GM08714 (cell line): ENCODE measurements around the gene TRIM25.
A peak's percentile ranks its signal among the peaks of the same experiment; 100 is the strongest.

Experiments
- H3K4me3 ChIP-seq: fragments of 200-500 bp; sonication (Bioruptor generic); 2 replicates; pipeline ENCODE4 v1.5.1; 2014; ENCODE audit warnings: mild to moderate bottlenecking, low read length, inconsistent platforms
- ZNF274 ChIP-seq: IDR thresholded peaks from 2 replicates; pipeline ENCODE4 v1.6.1; 2012; ENCODE audit warnings: mild to moderate bottlenecking, low read depth, low read length

The TRIM25 gene

DNA sequence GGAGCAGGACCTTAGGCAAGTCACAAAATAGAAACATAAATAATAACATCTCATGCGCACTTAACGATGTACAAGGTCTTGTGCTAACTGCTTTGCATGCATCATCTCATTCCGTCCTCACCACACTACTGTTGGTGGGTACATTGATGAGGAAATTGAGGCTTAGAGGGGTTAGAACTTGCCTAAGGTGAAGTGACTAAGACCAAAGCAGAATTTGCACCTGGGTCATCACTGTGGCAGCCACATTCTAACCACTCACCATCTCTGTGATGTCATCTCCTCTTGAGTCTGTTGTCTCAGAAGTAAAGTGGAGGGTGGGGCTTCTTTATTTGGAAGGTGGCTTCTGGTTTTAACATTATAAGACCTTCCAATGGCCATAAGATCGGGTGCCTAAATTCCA is 20.4 kb upstream of the TRIM25 start:
- TF ChIP-seq ZNF274, result no peak
- H3K4me3 ChIP-seq, result no peak overlapping the region

GRCh38 chr17:56933868-56934267 is 20.0 kb upstream of the TRIM25 start:
- no peak for TF ChIP-seq ZNF274
- no peak overlapping the region for H3K4me3 ChIP-seq

DNA sequence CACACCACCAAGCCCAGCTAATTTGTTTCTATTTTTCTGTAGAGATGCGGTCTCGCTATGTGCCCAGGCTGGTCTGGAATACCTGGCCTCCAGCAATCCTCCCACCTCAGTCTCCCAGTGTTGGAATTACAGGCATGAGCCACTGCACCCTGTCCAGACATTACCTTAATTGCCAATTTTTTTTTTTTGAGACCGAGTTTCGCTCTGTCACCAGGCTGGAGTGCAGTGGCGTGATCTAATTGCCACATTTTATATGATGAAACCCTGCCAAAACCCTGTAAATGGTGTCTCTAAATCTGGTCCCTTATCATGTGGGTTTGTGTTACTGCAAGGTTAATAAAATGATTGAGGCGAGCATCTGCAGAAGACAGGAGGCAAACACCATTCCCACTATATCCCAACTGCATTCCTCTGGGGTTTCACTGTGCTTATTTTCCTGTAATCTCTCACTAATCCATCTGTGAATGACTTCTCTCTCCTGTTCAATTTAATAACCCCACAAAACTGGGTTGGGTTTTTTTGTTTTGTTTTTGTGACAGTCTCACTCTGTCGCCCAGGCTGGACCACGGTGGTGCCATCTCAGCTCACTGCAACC is 19.4 kb upstream of the TRIM25 start:
- TF ChIP-seq ZNF274, result no peak
- no peak overlapping the region for H3K4me3 ChIP-seq

DNA sequence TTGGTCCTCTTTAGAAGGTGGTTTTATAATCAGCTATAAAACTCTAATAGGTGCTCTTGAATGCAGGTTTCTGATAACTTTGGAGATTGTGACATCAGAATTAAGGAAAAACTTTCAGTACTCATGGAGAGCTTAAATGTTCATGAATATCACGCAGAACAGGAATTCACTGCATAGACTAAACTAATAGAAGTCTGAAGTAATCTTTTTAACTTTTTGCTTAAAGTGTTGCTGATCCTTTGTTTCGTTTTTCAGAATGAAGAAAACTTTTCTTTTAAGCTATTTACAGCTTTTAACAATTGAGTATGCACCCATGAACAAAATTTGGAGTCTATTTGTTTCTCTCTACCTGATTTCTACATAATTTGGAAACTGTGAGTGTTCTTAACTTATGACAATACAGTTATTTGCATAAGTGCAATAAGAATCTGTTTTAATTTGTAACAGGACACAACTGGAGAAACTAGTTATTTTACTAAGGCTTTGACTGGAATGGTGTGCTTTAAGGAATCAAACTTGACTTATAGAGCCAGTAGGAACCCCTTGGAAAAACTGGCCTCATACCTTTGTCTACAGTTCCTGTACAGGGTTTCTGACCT is 17.0 kb upstream of the TRIM25 start:
- H3K4me3 ChIP-seq, result no peak overlapping the region
- no peak for TF ChIP-seq ZNF274

- no peak for TF ChIP-seq ZNF274
- no peak overlapping the region for H3K4me3 ChIP-seq
These were observed 15.6 kb upstream of the TRIM25 start for GRCh38 chr17:56929362-56929969.

DNA sequence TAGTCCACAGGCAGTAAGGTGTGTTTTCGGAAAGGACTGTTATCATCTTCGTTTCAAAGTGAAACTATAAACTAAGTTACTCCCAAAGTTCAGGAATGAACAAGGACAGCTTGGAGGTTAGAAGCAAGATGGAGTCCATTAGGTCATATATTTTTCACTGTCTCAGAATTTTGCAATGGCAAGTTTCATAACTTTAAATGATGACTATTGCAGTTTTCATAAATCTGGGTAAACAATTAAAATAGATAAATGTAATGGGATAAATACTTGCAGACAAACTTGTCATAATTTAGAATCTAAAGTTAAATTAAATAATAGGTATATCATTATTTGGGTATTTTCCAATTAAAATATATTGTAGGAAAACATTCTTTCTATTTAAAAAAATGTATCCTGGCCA is 14.7 kb upstream of the TRIM25 start:
- no peak overlapping the region for H3K4me3 ChIP-seq
- no peak for TF ChIP-seq ZNF274

DNA sequence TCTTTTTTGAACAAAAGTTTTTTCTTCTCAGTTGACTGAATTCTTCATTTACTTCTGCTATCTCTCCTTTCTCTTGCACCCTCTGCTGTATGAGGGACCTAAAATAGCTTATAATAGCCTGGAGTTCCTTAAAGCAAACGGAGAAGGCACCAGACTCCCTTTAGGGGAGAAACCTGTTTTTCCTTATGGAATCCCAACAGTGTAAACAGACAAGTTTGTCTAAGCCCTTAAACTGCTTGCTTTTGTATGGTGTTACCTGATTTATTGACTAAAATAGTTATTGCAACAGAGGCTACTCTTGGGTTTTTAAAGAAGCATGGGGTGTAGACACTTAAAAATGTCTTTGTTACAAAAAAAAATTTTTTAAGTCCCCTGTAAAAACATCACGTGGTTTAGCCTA is 12.9 kb upstream of the TRIM25 start:
- H3K4me3 ChIP-seq, result no peak overlapping the region
- TF ChIP-seq ZNF274, result no peak

DNA sequence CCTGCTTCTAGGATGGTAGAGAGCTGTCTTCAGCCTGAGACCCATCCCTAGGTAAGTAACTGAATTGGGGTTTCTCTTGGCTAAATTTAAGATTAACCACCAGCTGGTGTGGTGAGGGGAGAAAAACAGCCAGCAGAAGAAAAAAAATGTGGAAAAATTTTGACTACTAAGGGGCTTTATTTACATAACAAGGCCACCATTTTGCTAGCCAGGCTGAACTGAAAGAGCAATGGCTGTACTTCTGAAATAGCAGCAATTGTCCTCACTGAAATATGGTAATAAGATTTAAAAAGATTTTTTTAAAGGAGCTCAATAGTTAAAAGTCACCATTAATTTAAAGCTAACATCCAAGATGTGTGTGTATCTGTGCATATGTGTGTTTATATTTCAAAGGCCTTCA is 12.4 kb upstream of the TRIM25 start:
- no peak for TF ChIP-seq ZNF274
- no peak overlapping the region for H3K4me3 ChIP-seq

DNA sequence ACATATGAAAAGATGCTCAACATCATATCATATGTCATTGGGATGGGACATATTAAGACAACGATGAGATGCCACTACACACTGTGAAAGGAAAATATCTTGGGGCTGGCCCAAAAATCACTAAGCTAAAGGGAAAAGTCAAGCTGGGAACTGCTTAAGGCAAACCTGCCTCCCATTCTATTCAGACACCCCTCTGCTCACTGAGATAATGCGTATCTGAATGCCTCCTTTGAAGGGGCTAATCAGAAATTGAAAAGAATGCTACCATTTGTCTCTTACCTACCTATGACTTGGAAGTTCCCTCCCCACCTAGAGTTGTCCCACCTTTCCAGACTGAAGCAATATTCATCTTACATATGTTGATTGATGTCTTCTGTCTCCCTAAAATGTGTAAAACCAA is 11.2 kb upstream of the TRIM25 start:
- H3K4me3 ChIP-seq, result no peak overlapping the region
- TF ChIP-seq ZNF274, result no peak

GRCh38 chr17:56919717-56920116 is 5.9 kb upstream of the TRIM25 start:
- H3K4me3 ChIP-seq, result no peak overlapping the region
- TF ChIP-seq ZNF274, result no peak

DNA sequence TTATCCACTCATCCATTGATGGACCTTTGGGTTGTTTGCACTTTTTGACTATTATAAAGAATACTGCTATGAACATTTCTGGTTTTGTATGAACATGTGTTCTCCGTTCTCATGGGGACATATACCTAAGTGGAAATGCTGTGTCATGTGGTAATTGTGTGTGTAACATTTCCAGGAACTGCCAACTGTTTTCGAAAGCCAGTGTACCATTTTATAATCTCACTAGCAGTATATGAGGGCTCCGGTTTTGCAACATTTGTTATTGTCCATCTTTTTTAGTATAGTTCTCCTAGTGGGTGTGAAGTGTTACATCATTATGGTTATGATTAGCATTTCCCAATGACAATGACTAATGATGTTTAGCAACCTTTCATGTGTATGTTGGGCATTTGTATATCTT is 5.1 kb upstream of the TRIM25 start:
- H3K4me3 ChIP-seq, result no peak overlapping the region
- TF ChIP-seq ZNF274, result no peak

DNA sequence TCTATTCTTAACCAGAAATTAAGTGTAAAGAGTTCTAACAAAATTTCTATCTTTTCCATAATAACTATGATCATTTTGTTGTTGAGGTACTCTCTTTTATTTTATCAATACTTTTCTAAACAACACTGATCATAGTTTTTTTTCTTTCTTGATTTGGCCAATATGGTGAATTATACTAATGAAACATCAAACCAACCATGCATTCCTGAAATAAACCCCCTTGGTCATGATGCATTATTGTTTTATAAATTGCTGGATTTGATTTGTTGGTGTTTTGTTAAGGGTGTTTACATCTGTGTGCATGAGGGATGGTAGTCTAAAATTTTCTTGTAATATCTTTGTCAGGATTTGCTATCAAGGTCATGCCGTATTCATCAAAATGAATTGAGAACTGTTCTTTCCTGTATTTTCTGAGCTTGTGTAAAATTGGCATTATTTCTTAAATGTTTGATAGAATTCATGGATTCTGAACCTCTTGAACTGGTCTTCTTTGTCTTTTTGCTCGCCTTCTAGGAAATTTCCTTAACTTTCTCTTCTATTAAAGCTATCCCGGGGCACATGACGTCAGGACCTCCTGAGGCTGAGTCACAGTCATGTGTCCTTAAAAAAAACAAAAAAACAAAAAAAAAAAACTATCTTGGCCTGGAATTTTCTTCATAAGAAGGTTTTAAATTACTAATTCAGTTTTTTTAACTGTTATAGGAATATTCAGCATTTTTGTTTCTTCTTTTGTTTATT is 3.9 kb upstream of the TRIM25 start:
- no peak for TF ChIP-seq ZNF274

GRCh38 chr17:56914581-56915273 is 878 bp upstream of the TRIM25 start:
- peak overlapping the region; percentile 79 for H3K4me3 ChIP-seq
- no peak for TF ChIP-seq ZNF274

More for the DNA sequence above, 3.9 kb upstream of the TRIM25 start:
- no peak overlapping the region for H3K4me3 ChIP-seq

DNA sequence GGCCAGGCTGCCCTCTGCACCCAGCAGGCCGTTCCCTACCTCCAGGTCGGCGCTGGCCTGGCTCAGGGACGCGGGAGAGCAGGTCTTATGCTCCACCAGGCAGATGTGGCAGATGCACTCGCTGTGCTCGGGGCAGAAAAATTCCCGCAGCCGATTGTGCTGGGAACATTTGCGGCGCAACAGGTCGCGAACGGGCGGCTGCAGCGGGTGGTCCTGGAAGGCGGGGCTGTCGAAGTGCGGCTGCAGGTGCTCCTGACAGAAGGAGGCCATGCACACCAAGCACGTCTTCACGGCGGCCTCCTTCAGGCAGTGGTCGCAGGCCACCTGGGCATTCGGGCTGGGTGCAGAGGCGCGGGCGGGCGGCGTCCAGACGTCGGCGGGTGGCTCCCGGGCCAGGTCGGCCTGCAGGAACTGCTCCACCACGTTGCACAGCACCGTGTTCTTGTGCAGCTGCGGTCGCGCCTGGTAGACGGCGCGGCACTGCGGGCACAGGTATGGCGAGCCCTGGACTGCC is 439 bp downstream of the TRIM25 start:
- H3K4me3 ChIP-seq, result peak overlapping the region; percentile 79
- TF ChIP-seq ZNF274, result no peak

DNA sequence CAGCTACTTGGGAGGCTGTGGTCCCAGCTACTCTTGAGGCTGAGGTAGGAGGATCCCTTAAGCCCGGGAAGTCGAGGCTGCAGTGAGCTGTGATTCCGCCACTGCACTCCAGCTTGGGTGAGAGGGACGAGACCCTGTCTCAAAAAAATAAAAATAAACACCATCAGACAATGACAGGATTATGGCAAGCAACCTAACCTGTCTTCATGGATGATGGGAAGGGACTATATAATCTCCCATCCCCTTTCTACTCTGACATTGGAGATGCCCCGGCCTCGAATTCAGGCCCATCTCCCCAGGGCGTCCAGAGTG is 893 bp downstream of the TRIM25 start:
- peak overlapping the region; percentile 79 for H3K4me3 ChIP-seq
- TF ChIP-seq ZNF274, result no peak
